Measurements from ENCODE around the gene PUM1.
"Not testable (repeated sequence)": the region's sequence is repeated elsewhere in the genome, so short reads cannot be mapped to it uniquely, and the experiment has no call there.

The PUM1 gene

GRCh38 chr1:30988045-30988444 is 77.5 kb downstream of the PUM1 start:
- no peak for DNase-seq
- peaks cover 42% of the 10 kb centered on the region for H3K36me3 Mint-ChIP-seq (ENCODE audit: insufficient read depth)
- peak overlapping the region; percentile 1 to 44 for H3K27ac Mint-ChIP-seq
- no peaks in the 10 kb centered on the region for H3K9me3 Mint-ChIP-seq
- no peaks in the 10 kb centered on the region for H3K27me3 Mint-ChIP-seq
- ATAC-seq (replicated peaks): no peak
- peaks cover 26 to 43% of the 10 kb centered on the region in 2 donors for H3K4me1 Mint-ChIP-seq (ENCODE audit: low read depth in 2 of 2)
- no peak overlapping the region for H3K4me3 Mint-ChIP-seq

DNA sequence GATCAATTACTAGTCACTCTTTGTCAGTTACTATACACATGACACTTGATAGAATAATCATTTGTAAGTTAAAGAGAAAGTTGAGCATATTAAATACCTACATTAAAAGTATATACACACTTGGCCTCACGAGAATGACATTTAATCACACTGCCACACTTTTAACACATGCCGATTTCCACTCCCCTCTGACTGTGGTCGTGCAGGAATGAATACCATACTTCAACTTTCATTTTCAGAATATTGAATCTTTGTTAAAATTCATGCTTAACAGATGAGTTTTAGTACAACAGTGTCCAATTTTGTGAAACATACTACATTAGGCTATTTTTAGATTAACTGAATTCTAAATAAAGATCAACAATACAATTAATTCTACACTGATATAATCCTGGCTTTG is 78.8 kb downstream of the PUM1 start:
- Mint-ChIP-seq H3K27ac (peak overlapping the region in 1 of 2 donors; percentile 32), H3K27me3 (no peaks in the 10 kb centered on the region), H3K4me1 (ENCODE audit: low read depth in 2 of 2) (peaks cover 26 to 42% of the 10 kb centered on the region in 2 donors), H3K9me3 (no peaks in the 10 kb centered on the region), H3K36me3 (ENCODE audit: insufficient read depth) (peaks cover 35% of the 10 kb centered on the region), H3K4me3 (no peak overlapping the region)
- no peak for DNase-seq
- ATAC-seq (replicated peaks): no peak

GRCh38 chr1:30984991-30985503 is 80.5 kb downstream of the PUM1 start:
- DNase-seq (no peak), ATAC-seq (replicated peaks) (no peak)
- peak overlapping the region in 1 of 2 donors; percentile 38 for H3K27ac Mint-ChIP-seq
- H3K4me1 Mint-ChIP-seq (ENCODE audit: low read depth in 2 of 2): peaks cover 24 to 40% of the 10 kb centered on the region in 2 donors
- peaks cover 30% of the 10 kb centered on the region for H3K36me3 Mint-ChIP-seq (ENCODE audit: insufficient read depth)
- no peaks in the 10 kb centered on the region for H3K9me3 Mint-ChIP-seq
- no peaks in the 10 kb centered on the region for H3K27me3 Mint-ChIP-seq
- H3K4me3 Mint-ChIP-seq: peak overlapping the region in 1 of 2 donors; percentile 37

- no peak for ATAC-seq (replicated peaks)
- Mint-ChIP-seq H3K27me3 (no peaks in the 10 kb centered on the region), H3K9me3 (no peaks in the 10 kb centered on the region), H3K27ac (no peak overlapping the region), H3K4me3 (no peak overlapping the region), H3K4me1 (ENCODE audit: low read depth in 2 of 2) (peaks cover 19 to 33% of the 10 kb centered on the region in 2 donors), H3K36me3 (ENCODE audit: insufficient read depth) (peaks cover 30% of the 10 kb centered on the region)
- DNase-seq: no peak
Measured at GRCh38 chr1:30984165-30984889, 81.2 kb downstream of the PUM1 start.

- Mint-ChIP-seq H3K4me3 (no peak overlapping the region), H3K36me3 (ENCODE audit: insufficient read depth) (peaks cover 37% of the 10 kb centered on the region), H3K27ac (no peak overlapping the region)
Measured at GRCh38 chr1:30982937-30983336, 82.6 kb downstream of the PUM1 start.

DNA sequence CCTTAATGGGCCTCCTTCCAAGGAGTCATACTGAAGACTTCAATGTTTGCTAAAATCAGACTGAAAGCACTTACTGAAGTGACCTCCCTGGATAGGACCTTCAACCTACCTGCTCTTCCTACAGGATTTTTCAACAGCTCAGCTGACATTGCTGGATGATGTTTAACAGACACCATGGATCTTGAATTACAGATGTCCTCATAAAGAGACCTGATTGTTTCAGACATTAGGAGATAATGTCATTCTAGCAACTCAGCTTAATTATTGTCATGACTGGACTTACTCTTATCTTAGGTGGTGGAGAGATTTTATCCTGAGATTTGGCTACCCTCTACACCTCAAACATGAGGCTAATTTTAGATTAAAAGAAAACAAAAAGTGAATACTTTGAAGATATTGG is 83.1 kb downstream of the PUM1 start:
- DNase-seq: no peak
- Mint-ChIP-seq H3K9me3 (no peaks in the 10 kb centered on the region), H3K4me1 (ENCODE audit: low read depth in 2 of 2) (peaks cover 12 to 31% of the 10 kb centered on the region in 2 donors), H3K36me3 (ENCODE audit: insufficient read depth) (peaks cover 38% of the 10 kb centered on the region), H3K27me3 (no peaks in the 10 kb centered on the region), H3K4me3 (no peak overlapping the region), H3K27ac (peak overlapping the region in 1 of 2 donors; percentile 24)
- ATAC-seq (replicated peaks): no peak

More at GRCh38 chr1:30982937-30983336, 82.6 kb downstream of the PUM1 start:
- Mint-ChIP-seq H3K4me1 (ENCODE audit: low read depth in 2 of 2) (peaks cover 8 to 27% of the 10 kb centered on the region in 2 donors), H3K9me3 (no peaks in the 10 kb centered on the region), H3K27me3 (no peaks in the 10 kb centered on the region)
- DNase-seq (no peak), ATAC-seq (replicated peaks) (no peak)

GRCh38 chr1:30981172-30981571 is 84.3 kb downstream of the PUM1 start:
- Mint-ChIP-seq H3K27ac (no peak overlapping the region), H3K4me1 (ENCODE audit: low read depth in 2 of 2) (peaks cover 14 to 44% of the 10 kb centered on the region in 2 donors), H3K9me3 (no peaks in the 10 kb centered on the region), H3K36me3 (ENCODE audit: insufficient read depth) (peaks cover 44% of the 10 kb centered on the region), H3K27me3 (no peaks in the 10 kb centered on the region), H3K4me3 (no peak overlapping the region)
- ATAC-seq (replicated peaks) (no peak), DNase-seq (no peak)

GRCh38 chr1:30977511-30977910 is 88.0 kb downstream of the PUM1 start:
- Mint-ChIP-seq H3K4me3 (peak overlapping the region in 1 of 2 donors; percentile 25), H3K27ac (peak overlapping the region; percentile 55 to 84), H3K9me3 (no peaks in the 10 kb centered on the region), H3K36me3 (ENCODE audit: insufficient read depth) (peaks cover 70% of the 10 kb centered on the region), H3K27me3 (no peaks in the 10 kb centered on the region), H3K4me1 (ENCODE audit: low read depth in 2 of 2) (peaks cover 12 to 41% of the 10 kb centered on the region in 2 donors)
- DNase-seq (no peak), ATAC-seq (replicated peaks) (no peak)

DNA sequence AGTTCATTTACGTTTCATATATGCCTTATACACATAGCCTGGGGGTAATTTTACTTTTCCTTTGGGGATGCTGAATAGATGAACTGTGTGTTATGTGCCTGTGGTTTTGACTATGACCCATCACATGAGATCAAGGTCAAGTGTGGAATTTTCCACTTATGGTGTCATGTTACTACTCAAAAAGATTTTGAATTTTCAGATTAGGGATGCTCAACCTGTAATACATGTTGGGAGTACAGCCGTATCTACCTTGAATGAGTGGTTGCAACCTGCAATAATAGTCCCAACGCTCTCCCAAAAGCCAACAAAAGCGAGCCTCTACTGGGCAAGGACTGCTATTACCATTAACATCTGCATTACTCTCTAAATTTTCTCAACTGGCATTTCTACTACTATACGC is 88.4 kb downstream of the PUM1 start:
- Mint-ChIP-seq H3K27me3 (no peaks in the 10 kb centered on the region), H3K4me1 (ENCODE audit: low read depth in 2 of 2) (peaks cover 12 to 41% of the 10 kb centered on the region in 2 donors), H3K4me3 (peak overlapping the region in 1 of 2 donors; percentile 25), H3K27ac (peak overlapping the region in 1 of 2 donors; percentile 84), H3K9me3 (no peaks in the 10 kb centered on the region), H3K36me3 (ENCODE audit: insufficient read depth) (peaks cover 73% of the 10 kb centered on the region)
- no peak for DNase-seq
- ATAC-seq (replicated peaks): no peak

- no peak for ATAC-seq (replicated peaks)
- peak overlapping the region; percentile 66 to 84 for H3K27ac Mint-ChIP-seq
Measured at GRCh38 chr1:30976143-30976542, 89.4 kb downstream of the PUM1 start.

GRCh38 chr1:30975217-30975616 is 90.3 kb downstream of the PUM1 start:
- H3K9me3 Mint-ChIP-seq: no peaks in the 10 kb centered on the region
- H3K4me3 Mint-ChIP-seq: no peak overlapping the region
- H3K27ac Mint-ChIP-seq: peak overlapping the region; percentile 66 to 84

More at GRCh38 chr1:30976143-30976542, 89.4 kb downstream of the PUM1 start:
- no peaks in the 10 kb centered on the region for H3K27me3 Mint-ChIP-seq
- H3K9me3 Mint-ChIP-seq: no peaks in the 10 kb centered on the region
- H3K4me3 Mint-ChIP-seq: no peak overlapping the region
- H3K4me1 Mint-ChIP-seq (ENCODE audit: low read depth in 2 of 2): peaks cover 13 to 39% of the 10 kb centered on the region in 2 donors
- peaks cover 74% of the 10 kb centered on the region for H3K36me3 Mint-ChIP-seq (ENCODE audit: insufficient read depth)
- no peak for DNase-seq

DNA sequence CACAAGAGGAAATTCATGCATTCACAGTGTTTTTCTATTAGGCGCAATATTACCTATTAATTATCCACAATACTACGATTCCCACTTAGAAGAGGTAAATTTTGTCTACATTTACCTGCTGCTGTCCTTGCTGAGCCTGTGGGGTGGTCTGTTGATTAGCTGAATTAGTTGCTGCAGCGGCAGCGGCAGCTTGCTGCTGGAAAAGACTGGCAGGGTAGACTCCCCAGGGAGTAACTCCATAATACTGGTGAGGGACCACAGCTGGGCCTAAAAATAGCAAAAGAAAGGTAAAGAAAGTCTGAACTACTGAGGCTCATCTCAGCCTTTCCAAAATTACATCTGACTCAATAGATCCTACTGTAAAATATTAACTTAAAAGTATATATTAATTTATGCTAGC is 91.0 kb downstream of the PUM1 start:
- no peak overlapping the region for H3K27ac Mint-ChIP-seq
- no peak for DNase-seq

More at GRCh38 chr1:30975217-30975616, 90.3 kb downstream of the PUM1 start:
- no peaks in the 10 kb centered on the region for H3K27me3 Mint-ChIP-seq
- DNase-seq (no peak), ATAC-seq (replicated peaks) (no peak)
- peaks cover 11 to 37% of the 10 kb centered on the region in 2 donors for H3K4me1 Mint-ChIP-seq (ENCODE audit: low read depth in 2 of 2)
- peaks cover 68% of the 10 kb centered on the region for H3K36me3 Mint-ChIP-seq (ENCODE audit: insufficient read depth)

DNA sequence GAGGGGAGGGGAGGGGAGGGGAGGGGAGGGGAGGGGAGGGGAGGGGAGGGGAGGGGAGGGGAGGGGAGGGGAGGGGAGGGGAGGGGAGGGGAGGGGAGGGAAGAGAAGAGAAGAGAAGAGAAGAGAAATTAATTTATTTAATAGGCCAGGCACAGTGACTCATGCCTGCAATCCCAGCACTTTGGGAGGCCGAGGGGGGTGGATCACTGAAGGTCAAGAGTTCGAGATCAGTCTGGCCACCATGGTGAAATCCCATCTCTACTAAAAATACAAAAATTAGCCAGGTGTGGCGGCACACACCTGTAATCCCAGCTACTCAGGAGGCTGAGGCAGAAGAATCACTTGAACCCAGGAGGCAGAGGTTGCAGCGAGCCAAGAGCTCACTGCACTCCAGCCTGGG is 93.2 kb downstream of the PUM1 start:
- Mint-ChIP-seq H3K4me1 (ENCODE audit: low read depth in 2 of 2) (peaks cover 6 to 32% of the 10 kb centered on the region in 2 donors), H3K36me3 (ENCODE audit: insufficient read depth) (peaks cover 73% of the 10 kb centered on the region)
- H3K27me3 Mint-ChIP-seq; ATAC-seq (replicated peaks); H3K4me3 Mint-ChIP-seq; DNase-seq; H3K27ac Mint-ChIP-seq; H3K9me3 Mint-ChIP-seq: not testable (repeated sequence)

More for the DNA sequence above, 91.0 kb downstream of the PUM1 start:
- Mint-ChIP-seq H3K27me3 (no peaks in the 10 kb centered on the region), H3K9me3 (no peaks in the 10 kb centered on the region), H3K4me1 (ENCODE audit: low read depth in 2 of 2) (peaks cover 11 to 43% of the 10 kb centered on the region in 2 donors), H3K4me3 (no peak overlapping the region), H3K36me3 (ENCODE audit: insufficient read depth) (peaks cover 70% of the 10 kb centered on the region)
- no peak for ATAC-seq (replicated peaks)

- Mint-ChIP-seq H3K27ac (no peak overlapping the region), H3K36me3 (ENCODE audit: insufficient read depth) (peaks cover 79% of the 10 kb centered on the region), H3K4me1 (ENCODE audit: low read depth in 2 of 2) (peaks cover 3 to 23% of the 10 kb centered on the region in 2 donors), H3K9me3 (no peaks in the 10 kb centered on the region), H3K4me3 (no peak overlapping the region), H3K27me3 (no peaks in the 10 kb centered on the region)
- no peak for DNase-seq
- ATAC-seq (replicated peaks): no peak
Measured at GRCh38 chr1:30971496-30971895, 94.0 kb downstream of the PUM1 start.
